Measurements from ENCODE around the gene SLC22A15.
A peak's percentile ranks its signal among the peaks of the same experiment; 100 is the strongest.

SLC22A15 gene

DNA sequence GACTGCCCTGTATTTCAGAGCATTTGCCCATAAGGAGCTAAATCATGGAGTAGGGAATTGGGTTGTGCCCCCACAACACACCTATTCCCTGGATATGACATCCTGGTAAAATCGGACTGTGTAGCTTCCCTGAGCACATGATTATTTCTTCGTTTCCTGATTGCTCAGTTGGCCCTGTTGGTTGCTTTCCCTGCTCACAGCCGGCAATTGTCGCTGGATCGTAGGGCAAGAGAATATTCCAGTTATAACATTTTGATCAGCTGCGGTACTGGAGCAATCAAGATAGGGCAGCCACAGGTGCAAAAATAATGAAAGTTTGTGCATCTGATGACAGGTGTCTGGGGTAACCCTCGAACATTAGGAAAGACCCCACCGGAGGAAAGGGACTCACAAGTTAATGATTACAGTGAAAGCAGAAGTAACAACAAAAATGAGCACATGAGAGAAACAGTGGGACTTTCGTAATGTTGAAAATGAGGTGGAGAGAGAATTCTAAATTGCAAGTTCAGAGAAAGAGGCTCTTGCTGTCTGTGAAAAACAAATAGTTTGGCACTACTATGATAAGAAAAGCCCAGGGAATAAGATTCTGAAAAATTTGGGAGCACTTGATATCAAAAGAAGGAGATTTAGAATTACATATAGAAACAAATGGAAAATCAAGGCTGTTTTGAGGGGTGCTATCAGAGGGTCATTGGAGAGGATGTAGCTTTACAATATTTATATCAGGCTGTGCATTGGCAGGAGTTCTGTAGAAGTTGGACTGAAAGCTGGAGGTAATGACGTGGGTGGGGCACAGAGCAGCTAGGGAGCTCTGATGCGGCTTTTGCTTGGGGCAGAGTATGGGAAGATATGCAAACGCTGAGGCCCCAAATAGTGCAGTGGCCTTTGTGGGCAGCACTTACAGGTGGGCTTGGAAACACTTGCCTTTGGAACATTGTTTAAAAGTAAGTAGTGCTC, 134.5 kb downstream of the SLC22A15 start, which contains the start of gene MAB21L3:
Gene MAB21L3, plus strand, starts transcription at position 833 of the 957 bp plus-strand sequence. CDS start 1,217 bp downstream, outside the sequence.
- DNase-seq, result no peak

DNA sequence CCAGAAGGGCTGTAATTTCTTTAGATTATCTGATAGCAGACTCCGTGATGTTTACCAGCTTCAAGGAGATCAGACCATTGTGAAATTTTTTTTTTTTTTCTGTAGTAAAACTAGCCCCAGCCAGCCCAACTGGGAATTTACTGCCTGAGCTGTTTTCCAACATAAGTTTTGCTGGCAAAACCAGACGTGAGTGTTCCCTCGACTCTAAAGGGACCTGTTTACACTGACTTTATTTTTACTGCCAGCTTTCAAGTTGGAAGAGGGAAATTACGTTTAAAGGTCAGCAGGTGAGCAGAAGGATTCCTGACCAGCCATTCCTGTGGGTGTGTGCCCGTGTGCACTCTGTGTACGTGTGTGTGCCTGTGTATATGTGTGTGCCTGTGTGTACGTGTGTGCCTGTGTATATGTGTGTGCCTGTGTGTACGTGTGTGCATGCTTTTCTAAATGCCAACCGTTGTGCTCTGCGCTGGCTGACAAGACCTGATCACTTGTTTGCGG, 135.3 kb downstream of the SLC22A15 start:
- no peak for DNase-seq

DNA sequence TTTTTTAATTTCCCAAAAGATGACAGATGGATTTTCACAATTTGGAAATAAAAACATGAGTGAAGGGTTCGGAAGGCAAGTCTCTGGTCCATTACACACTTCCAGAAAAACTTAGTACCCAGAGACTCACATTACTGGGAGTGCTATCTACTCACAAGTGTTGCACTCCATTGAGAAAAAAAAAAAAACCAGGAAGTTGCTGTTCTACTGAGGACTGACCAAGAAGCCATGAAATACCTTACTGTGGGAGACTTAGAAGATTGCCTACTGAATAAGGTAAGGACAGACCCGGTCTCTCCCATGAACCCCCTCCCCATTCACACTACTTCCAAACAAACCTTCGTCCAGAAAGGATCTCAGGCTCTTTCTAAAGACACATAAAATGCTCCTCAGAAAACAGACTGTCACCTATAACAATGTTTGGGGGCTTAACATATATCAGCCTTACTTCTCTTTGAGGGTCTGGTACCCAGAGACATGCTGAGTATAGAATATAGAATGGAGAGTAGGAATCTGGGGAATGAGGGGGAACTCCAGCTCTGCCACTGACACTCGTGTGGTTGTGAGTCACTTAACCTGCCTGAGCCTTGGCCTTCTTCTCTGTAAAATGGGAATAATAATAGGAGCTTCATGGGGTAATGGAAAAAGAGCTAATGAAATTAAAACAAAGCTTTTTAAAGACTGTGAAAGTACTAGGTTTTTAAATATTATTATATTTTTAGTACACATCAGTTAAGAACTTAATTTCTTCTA, 136.3 kb downstream of the SLC22A15 start:
- no peak for DNase-seq

DNA sequence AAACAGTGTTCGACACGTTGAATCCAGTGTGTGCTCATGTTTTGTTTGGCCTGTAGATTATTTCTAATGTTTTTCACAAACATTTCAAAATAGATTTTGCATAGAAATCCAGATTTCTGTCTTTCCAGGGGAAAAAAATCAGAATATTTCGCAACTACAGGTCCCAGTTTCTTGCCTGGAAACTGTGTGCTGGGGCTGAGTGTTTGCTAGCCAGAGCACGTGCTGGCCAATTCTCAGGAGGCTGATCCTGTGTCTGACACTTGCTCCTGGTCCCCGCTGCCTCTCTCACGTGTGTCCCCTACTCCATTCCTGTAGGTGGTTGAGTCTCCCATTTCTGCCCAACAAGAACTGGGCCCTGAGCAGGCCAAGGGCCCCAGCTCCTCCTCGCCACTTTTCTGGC, 137.3 kb downstream of the SLC22A15 start:
- DNase-seq, result no peak

DNA sequence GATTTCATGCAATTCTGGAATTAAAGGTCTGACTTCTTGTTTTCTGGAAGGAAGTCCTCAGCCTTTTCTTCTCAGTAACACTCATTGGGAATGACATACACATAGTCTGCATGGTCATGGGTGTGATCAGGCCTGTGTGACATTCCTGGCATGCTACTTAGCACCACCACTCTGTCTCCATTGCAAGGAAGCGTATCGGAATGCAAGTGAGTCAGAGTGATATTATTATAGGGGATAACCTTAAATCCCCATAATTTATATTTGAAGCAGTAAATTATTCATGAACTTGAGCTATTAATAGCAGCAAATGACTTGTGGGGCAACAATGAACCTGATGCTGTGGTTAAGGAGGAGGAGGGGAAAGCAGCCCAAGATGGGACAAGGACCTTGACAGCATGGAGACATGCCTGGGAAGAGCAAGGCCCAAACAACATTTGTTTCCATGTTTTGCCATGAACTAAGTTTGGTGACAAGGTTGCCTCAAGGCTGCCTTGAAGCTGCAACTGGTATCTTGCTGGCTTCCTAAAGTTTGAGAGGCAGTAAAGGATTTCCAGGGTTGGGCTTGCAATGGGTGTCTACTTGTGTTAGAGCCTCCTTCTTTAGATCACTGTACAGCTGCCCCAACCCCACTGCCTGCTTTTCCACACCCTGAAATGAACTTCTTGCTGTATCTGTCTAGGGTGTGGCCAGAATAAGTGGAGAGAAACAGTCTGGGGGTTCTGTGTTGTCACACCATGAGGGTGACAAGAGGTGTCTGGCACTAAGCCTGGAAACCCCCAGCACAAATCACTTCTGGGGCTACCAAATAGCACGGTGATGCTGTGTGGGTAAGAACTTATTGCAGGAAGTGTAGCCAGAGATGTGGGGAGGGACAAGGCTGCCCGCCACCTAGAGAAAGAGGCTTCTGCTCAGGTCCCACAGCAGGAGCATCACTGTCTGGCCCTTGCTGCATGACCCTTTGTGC, 139.4 kb downstream of the SLC22A15 start:
- peak; percentile 24 for DNase-seq

DNA sequence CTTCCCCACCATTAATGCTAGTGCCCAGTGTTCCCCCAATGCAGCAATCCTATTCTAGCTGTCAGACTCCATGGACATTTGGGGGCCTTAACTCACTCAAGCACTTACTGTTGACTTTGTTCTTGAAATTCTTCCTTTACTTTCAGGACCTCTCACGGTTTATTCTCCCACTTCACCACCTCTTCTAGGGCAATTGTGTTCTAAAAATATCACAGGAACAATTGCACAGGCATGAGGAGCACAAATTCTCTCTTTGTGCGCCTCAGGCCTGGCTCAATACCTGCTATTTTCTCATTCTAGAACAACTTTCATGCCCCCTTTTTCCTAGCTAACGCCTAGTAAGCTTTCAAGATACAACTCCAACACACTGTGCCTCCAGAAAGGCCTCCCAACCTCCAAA, 142.2 kb downstream of the SLC22A15 start:
- no peak for DNase-seq

All from T1000 (cell line).